Keratinocyte (primary cell): ENCODE data around the gene SOX18.
A peak's percentile ranks its signal among the peaks of the same experiment; 100 is the strongest.

Source experiments
- EZH2 ChIP-seq: IDR thresholded peaks from one replicate; pipeline ENCODE4 v1.6.1; 2012; ENCODE audit warnings: inconsistent platforms, mild to moderate bottlenecking, low read length, moderate library complexity
- TF ChIP-seq, protein P1 (sequence below), 3 experiments: IDR thresholded peaks in 1 of 3; conservative IDR thresholded peaks in 1 of 3; optimal IDR thresholded peaks in 1 of 3; 2 replicates in 2 of 3; 3 replicates in 1 of 3; pipeline versions ENCODE3 to v1.5.1; 2011; ENCODE audit warnings: low read length in 3 of 3, mild to moderate bottlenecking in 3 of 3, moderate library complexity in 2 of 3, control low read depth in 1 of 3, inconsistent platforms in 1 of 3; ENCODE audit not compliant: insufficient read depth in 2 of 3; ENCODE audit errors: extremely low read depth in 1 of 3

DNA sequence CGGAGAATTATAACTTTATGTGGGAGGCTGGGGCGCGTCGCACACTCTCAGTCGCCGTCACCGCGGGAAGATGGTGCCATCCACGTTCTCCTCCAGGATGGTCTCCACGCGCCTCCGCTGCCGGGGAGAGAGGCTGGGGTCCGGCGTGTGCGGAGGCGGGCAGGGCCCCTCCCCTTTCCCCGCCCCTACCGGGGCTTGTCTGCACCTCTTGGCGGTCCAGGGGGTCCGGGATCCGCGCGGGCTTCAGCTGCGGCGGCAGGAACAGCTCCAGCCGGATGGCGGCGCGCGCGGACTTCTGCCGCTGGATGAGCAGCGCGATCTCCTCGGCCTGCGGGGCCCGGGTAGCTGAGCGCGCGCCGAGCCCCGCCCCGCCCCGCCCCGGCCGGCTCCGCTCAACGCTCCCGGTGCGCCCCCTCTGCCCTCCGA, 34.0 kb upstream of the SOX18 start:
- TF ChIP-seq, protein P1, sequence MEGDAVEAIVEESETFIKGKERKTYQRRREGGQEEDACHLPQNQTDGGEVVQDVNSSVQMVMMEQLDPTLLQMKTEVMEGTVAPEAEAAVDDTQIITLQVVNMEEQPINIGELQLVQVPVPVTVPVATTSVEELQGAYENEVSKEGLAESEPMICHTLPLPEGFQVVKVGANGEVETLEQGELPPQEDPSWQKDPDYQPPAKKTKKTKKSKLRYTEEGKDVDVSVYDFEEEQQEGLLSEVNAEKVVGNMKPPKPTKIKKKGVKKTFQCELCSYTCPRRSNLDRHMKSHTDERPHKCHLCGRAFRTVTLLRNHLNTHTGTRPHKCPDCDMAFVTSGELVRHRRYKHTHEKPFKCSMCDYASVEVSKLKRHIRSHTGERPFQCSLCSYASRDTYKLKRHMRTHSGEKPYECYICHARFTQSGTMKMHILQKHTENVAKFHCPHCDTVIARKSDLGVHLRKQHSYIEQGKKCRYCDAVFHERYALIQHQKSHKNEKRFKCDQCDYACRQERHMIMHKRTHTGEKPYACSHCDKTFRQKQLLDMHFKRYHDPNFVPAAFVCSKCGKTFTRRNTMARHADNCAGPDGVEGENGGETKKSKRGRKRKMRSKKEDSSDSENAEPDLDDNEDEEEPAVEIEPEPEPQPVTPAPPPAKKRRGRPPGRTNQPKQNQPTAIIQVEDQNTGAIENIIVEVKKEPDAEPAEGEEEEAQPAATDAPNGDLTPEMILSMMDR (optimal IDR thresholded peaks at IDR 0.05 in 1 of 3, IDR thresholded peaks at IDR 0.05 in 1 of 3, conservative IDR thresholded peaks at IDR 0.05 in 1 of 3; ENCODE audit: extremely low read depth in 1 of 3, insufficient read depth in 2 of 3, low read length in 3 of 3), result peak in 2 of 3 experiments; percentile 76 to 80
- no peak for TF ChIP-seq EZH2
